ENCODE measurements around the gene ATP2A2. TPM values are rescaled to one million over a fixed set of nuclear protein-coding genes. Genes with fewer than 3 reads are reported as not detected.

Gene ATP2A2
- total RNA-seq, 1 experiment from 2014 or later = 239 TPM

- Histone ChIP-seq H3K36me3 (ENCODE audit: control insufficient read depth in 1 of 2, insufficient read depth in 2 of 2, low read length in 2 of 2) (peaks cover 8 to 24% of the 10 kb centered on the region in 2 experiments; a peak in 2 of 4 replicates), H3K27me3 (ENCODE audit: insufficient read depth, low read length) (no peaks in the 10 kb centered on the region), H4K20me1 (ENCODE audit: insufficient read depth) (0 out of 2 replicates have a peak, but pooled peaks cover 7% of the 10 kb centered on the region), H3K79me2 (ENCODE audit: insufficient read depth, low read length) (no peaks in the 10 kb centered on the region), H3K4me2 (ENCODE audit: low read length) (no peak overlapping the region), H3K27ac (ENCODE audit: low read depth, low read length) (no peak overlapping the region), H2AFZ (ENCODE audit: low read depth, low read length, poor library complexity, severe bottlenecking) (no peak overlapping the region), H3K9ac (ENCODE audit: low read length) (no peak overlapping the region), H3K9me2 (ENCODE audit: insufficient read depth) (no peaks in the 10 kb centered on the region), H3K4me3 (replicated peaks in 1 of 2; ENCODE audit: low read depth in 1 of 2, low read length in 2 of 2) (no peak overlapping the region), H3K4me1 (ENCODE audit: control insufficient read depth in 1 of 2, insufficient read depth in 2 of 2, low read length in 2 of 2) (no peaks in the 10 kb centered on the region), H3K9me3 (ENCODE audit: control insufficient read depth in 1 of 2, insufficient read depth in 1 of 2, low read depth in 1 of 2, low read length in 2 of 2) (no peaks in the 10 kb centered on the region)
- TF ChIP-seq CBX3 (IDR thresholded peaks at IDR 0.05; ENCODE audit: low read depth) = no peak
- TF ChIP-seq ATF3 (IDR thresholded peaks at IDR 0.05) = no peak
- TF ChIP-seq POLR2AphosphoS5 (IDR thresholded peaks at IDR 0.05; ENCODE audit: low read depth, low read length) = peak; percentile 12; the same call in 1 of the 2 replicates
- TF ChIP-seq ZFX (IDR thresholded peaks at IDR 0.05) = no peak
- ATAC-seq (no peak), DNase-seq (ENCODE audit: low read depth, low spot score) (no peak)
- CTCF ChIA-PET = interaction anchor here (1.1 to 1.3 kb wide), 3 partner anchors 78 to 248 kb away, joined by 4 to 7 read pairs (median 7); no protein-coding TSS in a partner anchor
- BruUV-seq (replicated peaks) = no TSS peak
- RAD21 ChIA-PET (ENCODE audit: low non-redundant PET in 1 of 2, low total read pairs in 2 of 2, uncharacterized antibody in 2 of 2, unreplicated experiment in 2 of 2) = no interaction called here
- POLR2A ChIA-PET = no interaction called here
- intact Hi-C loops (cut with micrococcal nuclease) = no loop called here
Observed at GRCh38 chr12:110353211-110353965, 72.3 kb downstream of the ATP2A2 start.

GRCh38 chr12:110354172-110354780 lies 73.2 kb downstream of the ATP2A2 start:
- Histone ChIP-seq H3K4me3 (replicated peaks in 1 of 2; ENCODE audit: low read depth in 1 of 2, low read length in 2 of 2) (no peak overlapping the region), H3K4me2 (ENCODE audit: low read length) (no peak overlapping the region), H3K9ac (ENCODE audit: low read length) (no peak overlapping the region), H4K20me1 (ENCODE audit: insufficient read depth) (0 out of 2 replicates have a peak, but pooled peaks cover 7% of the 10 kb centered on the region), H3K79me2 (ENCODE audit: insufficient read depth, low read length) (no peaks in the 10 kb centered on the region), H3K9me3 (ENCODE audit: control insufficient read depth in 1 of 2, insufficient read depth in 1 of 2, low read depth in 1 of 2, low read length in 2 of 2) (no peaks in the 10 kb centered on the region), H3K27me3 (ENCODE audit: insufficient read depth, low read length) (no peaks in the 10 kb centered on the region), H2AFZ (ENCODE audit: low read depth, low read length, poor library complexity, severe bottlenecking) (no peak overlapping the region), H3K27ac (ENCODE audit: low read depth, low read length) (no peak overlapping the region), H3K9me2 (ENCODE audit: insufficient read depth) (no peaks in the 10 kb centered on the region), H3K36me3 (ENCODE audit: control insufficient read depth in 1 of 2, insufficient read depth in 2 of 2, low read length in 2 of 2) (peaks cover 6 to 15% of the 10 kb centered on the region in 2 experiments; a peak in 2 of 4 replicates), H3K4me1 (ENCODE audit: control insufficient read depth in 1 of 2, insufficient read depth in 2 of 2, low read length in 2 of 2) (no peaks in the 10 kb centered on the region)
- no peak for ATAC-seq
- CTCF ChIA-PET = interaction anchor here (1.1 to 1.3 kb wide), 2 partner anchors 77 to 247 kb away, joined by 4 to 7 read pairs; no protein-coding TSS in a partner anchor
- RAD21 ChIA-PET (ENCODE audit: low non-redundant PET in 1 of 2, low total read pairs in 2 of 2, uncharacterized antibody in 2 of 2, unreplicated experiment in 2 of 2) = no interaction called here
- BruUV-seq (replicated peaks) = no TSS peak
- intact Hi-C loops (cut with micrococcal nuclease) = no loop called here
- POLR2A ChIA-PET = no interaction called here
- no peak for DNase-seq (ENCODE audit: low read depth, low spot score)
- no peak for TF ChIP-seq RAD21 (IDR thresholded peaks at IDR 0.05; ENCODE audit: low read depth)
- no peak for TF ChIP-seq ZBTB33 (IDR thresholded peaks at IDR 0.05; ENCODE audit: extremely low read depth, insufficient replicate concordance, low read length)
- no peak for TF ChIP-seq ELF1 (IDR thresholded peaks at IDR 0.05; ENCODE audit: borderline replicate concordance, low read depth)
- no peak for TF ChIP-seq YY1 (IDR thresholded peaks at IDR 0.05; ENCODE audit: extremely low read depth, insufficient replicate concordance, low read depth, low read length)
- TF ChIP-seq REST (IDR thresholded peaks at IDR 0.05; ENCODE audit: low read depth) = no peak
- TF ChIP-seq ATF3 (IDR thresholded peaks at IDR 0.05) = no peak
- TF ChIP-seq CEBPB (IDR thresholded peaks at IDR 0.05; ENCODE audit: low read depth) = no peak
- no peak for TF ChIP-seq MAX (IDR thresholded peaks at IDR 0.05)
